ENCODE measurements around the gene OR10H4.
"Not testable (repeated sequence)": the region's sequence is repeated elsewhere in the genome, so short reads cannot be mapped to it uniquely, and the experiment has no call there.

- TF ChIP-seq SIRT6 (IDR thresholded peaks at IDR 0.05; ENCODE audit: low read length); CTCF (IDR thresholded peaks at IDR 0.05; ENCODE audit: control extremely low read depth in 1 of 3, insufficient read depth in 1 of 3, low read depth in 1 of 3, low read length in 3 of 3); POLR2AphosphoS5 (IDR thresholded peaks at IDR 0.05; ENCODE audit: low read depth, low read length); POLR2A (IDR thresholded peaks at IDR 0.05; ENCODE audit: control extremely low read depth in 1 of 2, low read depth in 2 of 2, low read length in 2 of 2); ATF3 (IDR thresholded peaks at IDR 0.05; ENCODE audit: insufficient read depth, low read depth, low read length); USF2 (IDR thresholded peaks at IDR 0.05; ENCODE audit: low read length); EP300 (IDR thresholded peaks at IDR 0.05; ENCODE audit: borderline replicate concordance in 1 of 2, low read depth in 2 of 2, low read length in 2 of 2); CHD7 (IDR thresholded peaks at IDR 0.05; ENCODE audit: insufficient replicate concordance, low read length); TAF1 (IDR thresholded peaks at IDR 0.05; ENCODE audit: low read depth, low read length); BRCA1 (IDR thresholded peaks at IDR 0.05; ENCODE audit: low read depth, low read length); CHD2 (IDR thresholded peaks at IDR 0.05; ENCODE audit: low read length); CEBPB (IDR thresholded peaks at IDR 0.05; ENCODE audit: low read depth, low read length): not testable (repeated sequence)
Measured at GRCh38 chr19:15972043-15972442, 23.2 kb downstream of the OR10H4 start.

All from H1 (cell line).